IPS-15b (cell line): ENCODE data around the gene PRAMEF11.
"Not testable (repeated sequence)": the region's sequence is repeated elsewhere in the genome, so short reads cannot be mapped to it uniquely, and the experiment has no call there.

Experiments used
- H3K27me3 ChIP-seq: one replicate; pipeline ENCODE4 v1.6.1; 2013; ENCODE audit warnings: low read length; ENCODE audit not compliant: control insufficient read depth, insufficient read depth
- H3K36me3 ChIP-seq: one replicate; pipeline ENCODE4 v1.6.1; 2013; ENCODE audit warnings: low read length; ENCODE audit not compliant: control insufficient read depth, insufficient read depth
- H3K4me1 ChIP-seq: one replicate; pipeline ENCODE4 v1.6.1; 2013; ENCODE audit warnings: mild to moderate bottlenecking, low read length; ENCODE audit not compliant: control insufficient read depth, insufficient read depth
- H3K4me3 ChIP-seq: one replicate; pipeline ENCODE4 v1.5.1; 2013; ENCODE audit warnings: low read depth, low read length
- H3K9ac ChIP-seq: one replicate; pipeline ENCODE4 v1.6.1; 2013; ENCODE audit warnings: low read depth, mild to moderate bottlenecking, low read length
- H3K9me3 ChIP-seq: one replicate; pipeline ENCODE4 v1.6.1; 2013; ENCODE audit warnings: mild to moderate bottlenecking, low read length; ENCODE audit not compliant: control insufficient read depth, insufficient read depth

PRAMEF11 gene

DNA sequence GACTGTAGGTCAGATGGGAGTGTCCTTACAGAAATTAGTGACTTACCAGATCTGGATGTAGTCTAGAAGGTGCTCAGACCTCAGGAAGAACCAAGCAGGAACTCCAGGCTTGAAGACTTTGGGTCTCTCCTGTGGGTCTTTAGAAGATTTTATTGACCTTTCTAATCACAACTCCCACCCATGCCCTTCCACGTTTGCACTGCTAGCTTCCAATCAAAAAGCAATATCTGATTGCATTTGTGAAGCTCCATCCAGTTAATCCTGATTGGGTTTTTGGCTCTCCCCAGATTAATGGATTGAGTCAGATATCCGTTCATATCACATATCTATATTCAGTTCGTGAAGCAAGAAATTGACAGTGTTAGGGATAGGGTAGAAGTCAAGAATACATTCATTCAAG, at the start of gene PRAMEF11:
Gene PRAMEF11 (minus strand): TSS at position 101 of the 400 bp plus-strand sequence. CDS start 2,621 bp downstream, outside the sequence.
- not testable (repeated sequence) for H3K9ac ChIP-seq, H3K27me3 ChIP-seq, H3K36me3 ChIP-seq, H3K9me3 ChIP-seq, H3K4me1 ChIP-seq, H3K4me3 ChIP-seq

DNA sequence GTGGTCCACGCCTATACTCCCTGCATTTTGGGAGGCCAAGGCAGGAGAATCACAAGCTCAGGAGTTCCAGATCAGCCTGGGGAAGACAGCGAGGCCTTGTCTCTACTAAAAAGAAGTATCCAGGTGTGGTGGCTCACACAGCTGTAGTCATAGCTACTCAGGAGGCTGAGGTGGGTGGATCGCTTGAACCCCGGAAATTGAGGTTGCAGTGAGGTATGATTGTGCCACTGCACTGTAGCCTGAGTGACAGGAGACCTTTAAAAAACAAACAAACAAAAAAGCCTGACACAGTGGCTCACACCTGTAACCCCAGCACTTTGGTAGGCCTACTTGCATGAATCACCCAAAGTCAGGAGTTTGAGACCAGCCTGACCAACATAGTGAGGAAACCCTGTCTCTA, 47.2 kb upstream of the PRAMEF11 start:
- H3K36me3 ChIP-seq, H3K4me1 ChIP-seq, H3K4me3 ChIP-seq, H3K27me3 ChIP-seq, H3K9ac ChIP-seq, H3K9me3 ChIP-seq: not testable (repeated sequence)

DNA sequence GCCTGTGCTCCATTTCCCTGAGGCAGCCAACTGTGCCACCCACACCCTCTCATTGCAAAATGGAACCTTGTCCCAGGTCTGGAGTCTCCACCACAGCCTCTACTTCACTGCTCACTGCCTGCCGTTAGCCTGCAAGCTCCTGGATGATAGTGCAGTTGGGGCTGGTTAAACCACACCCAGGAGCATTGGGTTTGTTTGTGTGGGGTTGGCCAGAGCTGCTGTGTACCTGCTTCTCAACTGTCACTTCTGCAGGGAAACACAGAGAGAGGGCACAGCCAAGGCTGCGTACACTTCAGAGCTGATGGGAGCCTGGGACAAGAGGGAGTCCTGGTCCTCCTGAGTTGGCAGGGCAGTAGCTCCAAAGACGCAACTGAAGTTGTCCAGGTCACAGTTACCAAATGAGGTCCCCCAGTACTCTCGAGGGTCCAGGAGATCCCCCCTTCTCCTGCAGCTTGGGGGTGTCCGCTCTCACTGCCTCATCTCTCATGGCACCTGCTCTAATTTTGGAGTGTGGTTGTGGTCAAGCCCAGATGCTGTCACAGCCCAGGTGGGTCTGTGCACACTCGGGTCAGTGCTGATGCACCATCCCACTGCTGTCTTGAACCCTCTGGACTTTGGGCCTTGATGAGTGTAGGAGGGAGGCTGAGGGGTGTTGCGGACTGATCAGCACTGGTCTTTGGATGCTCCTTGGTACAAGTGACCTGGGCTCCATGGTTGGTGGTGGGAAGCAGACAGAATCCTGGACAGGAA, 32.1 kb upstream of the PRAMEF11 start:
- not testable (repeated sequence) for H3K4me1 ChIP-seq, H3K36me3 ChIP-seq, H3K9me3 ChIP-seq, H3K4me3 ChIP-seq, H3K27me3 ChIP-seq, H3K9ac ChIP-seq

DNA sequence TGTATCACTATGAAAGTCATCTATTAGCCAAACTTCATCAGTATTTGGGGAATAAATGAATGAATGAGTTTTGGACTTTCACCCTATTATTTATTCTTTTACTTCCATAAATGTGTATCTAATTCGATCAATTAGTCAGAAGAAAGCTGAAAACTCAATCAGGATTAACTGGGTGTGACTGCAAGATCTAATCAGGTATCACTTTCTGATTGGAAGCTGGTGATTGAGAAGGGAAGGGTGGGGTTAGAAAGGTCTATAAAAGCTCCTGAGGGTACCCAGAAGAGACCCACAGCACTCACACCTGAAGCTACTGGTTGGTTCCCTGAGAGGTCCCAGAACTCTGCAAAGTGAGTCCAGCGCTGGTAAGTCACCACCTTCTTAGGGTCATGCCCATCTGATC, 25.6 kb upstream of the PRAMEF11 start, which contains the start of gene PRAMEF2:
Gene PRAMEF2 (plus strand): TSS at position 301 of the 400 bp plus-strand sequence. CDS start 1,924 bp downstream, outside the sequence.
- not testable (repeated sequence) for H3K4me1 ChIP-seq, H3K9me3 ChIP-seq, H3K9ac ChIP-seq, H3K27me3 ChIP-seq, H3K36me3 ChIP-seq, H3K4me3 ChIP-seq

DNA sequence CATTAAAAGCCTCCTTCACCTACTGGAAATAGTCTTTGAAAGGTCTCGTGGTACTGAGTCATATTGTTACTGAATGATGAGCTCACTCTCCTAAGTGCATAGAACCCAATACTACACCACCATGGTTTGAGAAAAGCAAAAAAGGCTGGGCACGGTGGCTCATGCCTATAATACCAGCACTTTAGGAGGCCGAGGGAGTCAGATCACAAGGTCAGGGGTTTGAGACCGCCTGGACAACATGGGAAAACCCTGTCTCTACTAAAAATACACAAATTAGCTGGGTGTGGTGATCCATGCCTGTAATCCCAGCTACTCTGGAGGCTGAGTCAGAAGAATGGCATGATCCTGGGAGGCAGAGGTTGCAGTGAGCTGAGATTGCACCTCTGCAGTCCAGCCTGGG, 20.6 kb upstream of the PRAMEF11 start:
- no peak overlapping the region for H3K9ac ChIP-seq
- no peaks in the 10 kb centered on the region for H3K27me3 ChIP-seq
- peaks cover 9% of the 10 kb centered on the region for H3K9me3 ChIP-seq
- H3K4me3 ChIP-seq, result no peak overlapping the region
- no peaks in the 10 kb centered on the region for H3K36me3 ChIP-seq
- no peaks in the 10 kb centered on the region for H3K4me1 ChIP-seq

DNA sequence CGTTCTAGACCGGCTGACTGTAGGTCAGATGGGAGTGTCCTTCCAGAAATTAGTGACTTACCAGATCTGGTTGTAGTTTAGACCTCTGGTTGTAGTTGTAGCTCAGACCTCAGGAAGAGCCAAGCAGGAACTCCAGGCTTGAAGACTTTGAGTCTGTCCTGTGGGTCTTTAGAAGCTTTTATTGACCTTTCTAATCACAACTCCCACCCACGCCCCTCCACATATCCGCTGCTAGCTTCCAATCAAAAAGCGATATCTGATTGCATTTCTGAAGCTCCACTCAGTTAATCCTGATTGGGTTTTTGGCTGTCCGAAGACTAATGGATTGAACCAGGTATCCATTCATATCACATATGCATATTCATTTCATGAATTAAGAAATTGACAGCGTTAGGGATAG, 17.4 kb upstream of the PRAMEF11 start, which contains the start of gene HNRNPCL1:
Gene HNRNPCL1 (minus strand): TSS at position 101 of the 400 bp plus-strand sequence. CDS start 431 bp downstream, outside the sequence.
- not testable (repeated sequence) for H3K36me3 ChIP-seq, H3K27me3 ChIP-seq, H3K9ac ChIP-seq, H3K9me3 ChIP-seq, H3K4me3 ChIP-seq, H3K4me1 ChIP-seq

DNA sequence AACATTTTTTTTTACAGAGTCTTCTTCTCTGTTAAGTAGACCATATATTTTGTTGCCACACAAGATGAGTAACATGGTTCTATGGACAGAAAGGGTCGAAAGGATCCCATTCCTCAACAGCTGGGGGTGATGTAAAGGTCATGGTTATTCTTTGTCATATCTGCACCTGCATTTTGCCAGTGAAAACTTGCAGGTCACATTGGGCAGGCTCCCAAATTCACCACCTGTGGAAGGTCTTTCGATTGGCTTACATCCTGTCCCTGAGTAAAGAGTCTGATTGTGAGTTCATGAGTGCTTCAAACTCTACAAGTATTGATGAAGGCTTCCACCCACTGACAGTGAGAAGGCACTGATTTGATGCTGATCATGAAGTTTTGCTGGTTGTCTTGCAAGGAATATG, 2.0 kb upstream of the PRAMEF11 start:
- not testable (repeated sequence) for H3K36me3 ChIP-seq, H3K27me3 ChIP-seq, H3K9me3 ChIP-seq, H3K9ac ChIP-seq, H3K4me3 ChIP-seq, H3K4me1 ChIP-seq

DNA sequence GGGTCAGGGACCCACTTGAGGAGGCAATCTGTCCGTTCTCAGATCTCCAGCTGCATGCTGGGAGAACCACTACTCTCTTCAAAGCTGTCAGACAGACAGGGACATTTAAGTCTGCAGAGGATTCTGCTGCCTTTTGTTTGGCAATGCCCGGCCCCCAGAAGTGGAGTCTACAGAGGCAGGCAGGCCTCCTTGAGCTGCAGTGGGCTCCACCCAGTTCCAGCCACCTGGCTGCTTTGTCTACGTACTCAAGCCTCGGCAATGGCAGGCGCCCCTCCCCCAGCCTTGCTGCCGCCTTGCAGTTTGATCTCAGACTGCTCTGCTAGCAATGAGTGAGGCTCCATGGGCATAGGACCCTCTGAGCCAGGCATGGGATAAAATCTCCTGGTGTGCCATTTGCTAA, 12.1 kb downstream of the PRAMEF11 start:
- H3K27me3 ChIP-seq, H3K4me3 ChIP-seq, H3K36me3 ChIP-seq, H3K9ac ChIP-seq, H3K9me3 ChIP-seq, H3K4me1 ChIP-seq: not testable (repeated sequence)

DNA sequence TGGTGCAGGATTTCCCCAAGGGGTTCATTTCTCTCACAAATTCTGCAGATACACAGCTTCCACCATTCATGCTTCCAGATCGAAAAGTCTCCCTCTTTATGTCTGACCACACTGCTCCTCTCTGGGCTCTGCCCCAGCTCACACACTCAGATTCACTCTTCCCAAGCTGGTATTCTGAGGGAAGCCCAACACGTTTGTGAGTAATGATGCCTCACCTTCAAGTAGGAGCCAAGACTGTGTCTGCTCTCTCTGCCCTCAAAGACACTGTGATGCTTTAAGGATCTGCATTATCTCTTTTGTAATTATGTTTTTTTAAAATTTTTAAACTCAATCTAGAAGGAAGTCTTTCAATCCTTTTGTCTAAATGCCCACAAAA, 19.8 kb downstream of the PRAMEF11 start:
- no peaks in the 10 kb centered on the region for H3K27me3 ChIP-seq
- no peaks in the 10 kb centered on the region for H3K9me3 ChIP-seq
- H3K36me3 ChIP-seq, result no peaks in the 10 kb centered on the region
- no peak overlapping the region for H3K9ac ChIP-seq
- H3K4me1 ChIP-seq, result no peaks in the 10 kb centered on the region
- no peak overlapping the region for H3K4me3 ChIP-seq

DNA sequence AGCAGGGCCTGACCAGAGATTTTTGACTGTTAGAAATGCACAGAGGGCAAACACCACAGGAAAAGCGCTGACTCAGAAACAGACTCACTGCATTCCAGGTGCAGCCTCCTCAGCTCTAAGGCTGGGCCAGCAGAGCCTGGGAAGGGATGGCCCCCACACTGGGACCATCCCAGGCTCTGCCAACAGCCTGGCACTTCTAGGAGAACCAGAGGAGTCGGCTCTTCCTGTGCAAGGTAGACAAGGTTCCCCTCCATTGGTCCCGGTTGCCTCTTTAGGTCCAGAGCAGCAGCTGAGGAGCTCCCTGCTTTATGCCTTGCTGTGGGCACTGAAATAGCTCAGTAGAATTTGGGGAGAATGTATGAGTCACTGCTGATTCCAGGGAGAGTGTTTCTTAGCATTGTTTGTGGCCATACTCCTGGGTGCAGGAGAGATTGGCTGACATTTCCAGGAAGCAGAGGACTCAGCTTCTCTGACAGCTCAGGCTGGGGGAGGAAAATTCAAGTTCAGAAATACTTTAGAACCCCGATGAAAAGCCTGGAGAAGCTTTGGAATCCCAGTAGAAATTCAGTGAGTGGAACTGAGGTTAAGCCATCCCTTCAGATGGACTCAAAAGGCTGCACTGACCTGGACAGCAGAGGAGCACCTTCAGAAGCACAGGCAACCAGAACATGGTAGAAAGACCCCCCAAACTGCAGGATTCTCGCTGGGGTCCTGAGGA, 20.4 kb downstream of the PRAMEF11 start:
- Histone ChIP-seq H3K9me3 (no peaks in the 10 kb centered on the region), H3K36me3 (no peaks in the 10 kb centered on the region), H3K4me3 (no peak overlapping the region)

DNA sequence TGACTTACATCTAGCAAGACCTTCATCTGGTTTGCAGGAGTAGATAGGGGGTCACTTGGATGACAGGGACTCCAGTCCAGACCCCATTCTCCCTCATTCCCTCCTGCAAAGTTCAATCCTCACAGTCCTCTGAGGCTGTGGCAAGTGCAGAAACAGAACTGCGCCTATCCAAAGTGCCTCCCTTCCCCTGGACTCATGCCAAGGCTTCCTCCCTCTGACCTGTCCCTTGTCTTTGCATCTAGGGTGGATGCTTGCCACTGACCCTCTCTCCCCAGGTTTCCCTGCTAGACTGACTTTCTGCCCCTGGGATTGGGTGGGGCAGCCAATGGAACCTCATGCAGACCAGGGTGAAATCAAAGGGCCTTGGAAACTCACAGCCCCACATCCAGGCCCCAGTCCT, 21.3 kb downstream of the PRAMEF11 start:
- no peak overlapping the region for H3K9ac ChIP-seq

More for the DNA sequence above, 20.4 kb downstream of the PRAMEF11 start:
- Histone ChIP-seq H3K27me3 (no peaks in the 10 kb centered on the region), H3K9ac (no peak overlapping the region), H3K4me1 (no peaks in the 10 kb centered on the region)

DNA sequence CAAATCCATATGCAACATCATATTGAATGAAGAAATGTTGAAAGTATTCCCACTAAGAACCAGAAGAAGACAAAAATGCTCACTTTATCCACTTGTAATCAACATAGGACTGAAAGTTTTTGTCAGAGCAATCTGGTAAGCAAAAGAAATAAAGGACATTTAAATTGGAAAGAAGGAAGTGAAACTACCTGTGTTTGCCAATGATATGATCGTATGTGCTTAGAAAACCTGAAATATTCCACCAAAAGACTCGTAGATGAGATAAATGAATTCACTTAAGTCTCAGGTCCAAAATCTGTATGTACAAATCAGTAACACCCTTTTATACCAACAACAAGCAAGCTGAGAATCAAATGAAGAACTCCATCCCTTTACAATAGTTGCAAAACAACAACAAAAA, 31.5 kb downstream of the PRAMEF11 start:
- no peak overlapping the region for H3K9ac ChIP-seq
- no peak overlapping the region for H3K4me3 ChIP-seq
- H3K36me3 ChIP-seq, result no peaks in the 10 kb centered on the region
- H3K9me3 ChIP-seq, result no peaks in the 10 kb centered on the region
- no peaks in the 10 kb centered on the region for H3K4me1 ChIP-seq
- no peaks in the 10 kb centered on the region for H3K27me3 ChIP-seq

More for the DNA sequence above, 21.3 kb downstream of the PRAMEF11 start:
- Histone ChIP-seq H3K36me3 (no peaks in the 10 kb centered on the region), H3K4me1 (no peaks in the 10 kb centered on the region), H3K4me3 (no peak overlapping the region), H3K27me3 (no peaks in the 10 kb centered on the region), H3K9me3 (no peaks in the 10 kb centered on the region)
